Body of pancreas (tissue), 4 donors: Measurements from ENCODE around the gene POMC. TPM values are rescaled to one million over a fixed set of nuclear protein-coding genes. Genes with fewer than 3 reads are reported as not detected.

Experiments used
- ATAC-seq: fragments of 150-250 bp; one replicate; pipeline ENCODE4 v1.9.1; 2016
- DNase-seq, 4 donors: peaks; one replicate each; pipeline ENCODE4 v3.0.0-alpha.2; 2019
- H3K27ac ChIP-seq, 4 donors: fragments of 200-600 bp; sonication (generic); 1 replicate in 3 of 4; 2 replicates in 1 of 4; pipeline versions ENCODE4 v1.5.1 to v1.6.1; 2016 to 2019; ENCODE audit warnings: mild to moderate bottlenecking in 1 of 4, mixed read lengths in 1 of 4, moderate library complexity in 1 of 4
- H3K27me3 ChIP-seq, 2 donors: fragments of 200-600 bp; sonication (generic); one replicate each; pipeline ENCODE4 v1.6.0; 2016; ENCODE audit warnings: mild to moderate bottlenecking in 1 of 2
- H3K36me3 ChIP-seq, 2 donors: fragments of 200-600 bp; sonication (generic); replicated peaks in 1 of 2; 2 replicates each; pipeline ENCODE4 v1.5.1; 2016; ENCODE audit warnings: low read depth in 2 of 2; ENCODE audit not compliant: insufficient read depth in 1 of 2
- H3K4me1 ChIP-seq: fragments of 200-600 bp; sonication (generic); one replicate; pipeline ENCODE4 v1.6.0; 2016
- H3K4me3 ChIP-seq, 2 donors: fragments of 200-600 bp; sonication (generic); 1 replicate in 1 of 2; 2 replicates in 1 of 2; pipeline ENCODE4 v1.5.1; 2016 to 2019
- H3K9me3 ChIP-seq, 3 donors: fragments of 200-600 bp; sonication (generic); 1 replicate in 2 of 3; 2 replicates in 1 of 3; pipeline ENCODE4 v1.5.1; 2016
- CTCF ChIP-seq, 7 experiments: fragments of 450-650 bp in 4 of 7; fragments of 200-600 bp in 3 of 7; sonication (generic) in 3 of 7; IDR thresholded peaks; one replicate each; pipeline ENCODE4 v1.5.1; 2016 to 2019; ENCODE audit warnings: antibody characterized with exemption in 7 of 7
- POLR2A ChIP-seq, 3 donors: fragments of 450-650 bp; IDR thresholded peaks; one replicate each; pipeline ENCODE4 v1.6.1; 2016; ENCODE audit warnings: antibody characterized with exemption in 3 of 3, mild to moderate bottlenecking in 2 of 3
- WGBS, 2 donors: methylation state at CpG; one replicate each; pipeline ENCODE4 v1.1.5; 2017; 5-methylcytosine and 5-hydroxymethylcytosine counted together
- intact Hi-C: fragments of 100-400 bp; cut with DNase I; formaldehyde crosslinking; loops from one replicate; pipeline ENCODE4 v1.15.1; 2023
- total RNA-seq, 2 donors: library from RNA; depleted of rRNA; stranded (reverse); fragments of >200 nt; gene quantifications; one replicate each; pipeline ENCODE4 v1.1.0, GENCODE V29; 2016

The POMC gene
- total RNA-seq, 2 donors from 2014 or later, result 2.9 to 92.0 TPM

GRCh38 chr2:25201794-25202193, 33.4 kb upstream of the POMC start:
- intact Hi-C loops, result no loop called here

GRCh38 chr2:25201265-25201664, 32.9 kb upstream of the POMC start:
- Histone ChIP-seq H3K27me3 (no peaks in the 10 kb centered on the region), H3K4me1 (peaks cover 17% of the 10 kb centered on the region), H3K36me3 (no peaks in the 10 kb centered on the region), H3K9me3 (no peaks in the 10 kb centered on the region), H3K4me3 (no peak overlapping the region), H3K27ac (no peak overlapping the region)
- intact Hi-C loops, result no loop called here
- 66 to 71% methylated on average over 5 to 6 of the region's 6 CpGs for WGBS, 2 donors
- DNase-seq (no peak), ATAC-seq (no peak)
- TF ChIP-seq POLR2A (IDR thresholded peaks at IDR 0.05), result no peak
- TF ChIP-seq CTCF (IDR thresholded peaks at IDR 0.05), result no peak

More at GRCh38 chr2:25201794-25202193, 33.4 kb upstream of the POMC start:
- ATAC-seq (no peak), DNase-seq (no peak)
- H3K27ac ChIP-seq, result no peak overlapping the region
- WGBS, 2 donors, result 90 to 97% methylated on average over 5 to 7 of the region's 7 CpGs
- no peaks in the 10 kb centered on the region for H3K27me3 ChIP-seq
- TF ChIP-seq POLR2A (IDR thresholded peaks at IDR 0.05) (no peak), CTCF (IDR thresholded peaks at IDR 0.05) (no peak)
- no peaks in the 10 kb centered on the region for H3K9me3 ChIP-seq
- peaks cover 12% of the 10 kb centered on the region for H3K4me1 ChIP-seq
- H3K36me3 ChIP-seq, result no peaks in the 10 kb centered on the region
- H3K4me3 ChIP-seq, result no peak overlapping the region

- Histone ChIP-seq H3K27ac (peak overlapping the region in 3 of 4 donors; percentile 55 to 75 (median 73)), H3K9me3 (no peaks in the 10 kb centered on the region), H3K36me3 (no peaks in the 10 kb centered on the region), H3K27me3 (no peaks in the 10 kb centered on the region), H3K4me1 (peaks cover 36% of the 10 kb centered on the region), H3K4me3 (no peak overlapping the region)
- ATAC-seq, result no peak
- WGBS, 2 donors, result 39 to 51% methylated on average over 5 of the region's 5 CpGs
- no peak for TF ChIP-seq CTCF (IDR thresholded peaks at IDR 0.05)
- intact Hi-C loops, result no loop called here
- DNase-seq, result no peak
These were observed 30.2 kb upstream of the POMC start for GRCh38 chr2:25198576-25198975.

- Histone ChIP-seq H3K36me3 (no peaks in the 10 kb centered on the region), H3K27me3 (no peaks in the 10 kb centered on the region), H3K4me3 (no peak overlapping the region), H3K4me1 (peaks cover 36% of the 10 kb centered on the region), H3K9me3 (no peaks in the 10 kb centered on the region), H3K27ac (peak overlapping the region in 3 of 4 donors; percentile 55 to 75 (median 73))
- intact Hi-C loops, result no loop called here
- WGBS, 2 donors, result 33 to 45% methylated on average over 4 of the region's 4 CpGs
- ATAC-seq, result peak; percentile 36
- TF ChIP-seq CTCF (IDR thresholded peaks at IDR 0.05), result no peak
- TF ChIP-seq POLR2A (IDR thresholded peaks at IDR 0.05), result no peak
- DNase-seq, result no peak
These were observed 29.8 kb upstream of the POMC start for GRCh38 chr2:25198209-25198525.

- H3K4me1 ChIP-seq, result peaks cover 36% of the 10 kb centered on the region
- no peak overlapping the region for H3K4me3 ChIP-seq
- 52 to 58% methylated on average over 12 of the region's 12 CpGs for WGBS, 2 donors
- no peaks in the 10 kb centered on the region for H3K9me3 ChIP-seq
- no peaks in the 10 kb centered on the region for H3K27me3 ChIP-seq
- peak overlapping the region in 3 of 4 donors; percentile 55 to 75 (median 73) for H3K27ac ChIP-seq
- TF ChIP-seq POLR2A (IDR thresholded peaks at IDR 0.05) (no peak), CTCF (IDR thresholded peaks at IDR 0.05) (no peak)
- DNase-seq (no peak), ATAC-seq (no peak)
- no peaks in the 10 kb centered on the region for H3K36me3 ChIP-seq
- intact Hi-C loops, result no loop called here
These were observed 29.2 kb upstream of the POMC start for GRCh38 chr2:25197336-25198208.
